GM18951 (cell line): Measurements from ENCODE around the gene EBF3.

ENCODE experiments used
- POLR2A ChIP-seq: IDR thresholded peaks from 4 replicates; pipeline ENCODE4 v1.6.1; 2011; ENCODE audit warnings: mild to moderate bottlenecking; ENCODE audit not compliant: insufficient read length, insufficient read depth; ENCODE audit errors: extremely low read depth
- in situ Hi-C: fragments of 300-500 bp; cut with MboI; formaldehyde crosslinking; loops from one replicate; pipeline ENCODE4 v1.12.0; 2022; ENCODE audit warnings: low sequenced_read_pairs, mixed read lengths, inconsistent platforms; ENCODE audit not compliant: unreplicated experiment

Gene EBF3

GRCh38 chr10:129917936-129918335 is 46.1 kb downstream of the EBF3 start:
- TF ChIP-seq POLR2A: no peak
- in situ Hi-C loops: no loop called here

- in situ Hi-C loops: no loop called here
- TF ChIP-seq POLR2A: no peak
These were observed 47.5 kb downstream of the EBF3 start for GRCh38 chr10:129916506-129916995.

GRCh38 chr10:129915526-129916378 is 48.3 kb downstream of the EBF3 start:
- in situ Hi-C loops: no loop called here
- no peak for TF ChIP-seq POLR2A

- TF ChIP-seq POLR2A: no peak
- in situ Hi-C loops: no loop called here
These were observed 49.1 kb downstream of the EBF3 start for GRCh38 chr10:129914960-129915359.

- TF ChIP-seq POLR2A: no peak
- in situ Hi-C loops: no loop called here
These were observed 49.8 kb downstream of the EBF3 start for GRCh38 chr10:129914153-129914855.

GRCh38 chr10:129912986-129913695 is 50.9 kb downstream of the EBF3 start:
- no peak for TF ChIP-seq POLR2A
- in situ Hi-C loops: no loop called here

- TF ChIP-seq POLR2A: no peak
- in situ Hi-C loops: no loop called here
These were observed 51.7 kb downstream of the EBF3 start for GRCh38 chr10:129912166-129912917.

- no peak for TF ChIP-seq POLR2A
- in situ Hi-C loops: no loop called here
These were observed 52.5 kb downstream of the EBF3 start for GRCh38 chr10:129911451-129912165.

- TF ChIP-seq POLR2A: no peak
- in situ Hi-C loops: no loop called here
These were observed 53.2 kb downstream of the EBF3 start for GRCh38 chr10:129910861-129911260.

- in situ Hi-C loops: no loop called here
- no peak for TF ChIP-seq POLR2A
These were observed 54.4 kb downstream of the EBF3 start for GRCh38 chr10:129909531-129910256.

GRCh38 chr10:129909080-129909479 is 55.0 kb downstream of the EBF3 start:
- no peak for TF ChIP-seq POLR2A
- in situ Hi-C loops: no loop called here
